IMR-90 (cell line): ENCODE results near the gene GPR21. TPM values are rescaled to one million over a fixed set of nuclear protein-coding genes. Genes with fewer than 3 reads are reported as not detected.
A peak's percentile ranks its signal among the peaks of the same experiment; 100 is the strongest.

Experiments used
- ATAC-seq: fragments of 200-7000 bp; cut with Tn5 transposase; 2 replicates; pipeline ENCODE4 v1.9.1; 2020; ENCODE audit warnings: low read depth, mild to moderate bottlenecking, moderate library complexity
- BruUV-seq: library from RNA; stranded (reverse); fragments of 400-500 nt; replicated peaks from 2 replicates; lab custom pipeline; 2021; lab: Mats Ljungman, UMichigan
- CTCF ChIA-PET: fragments of 300-600 bp; formaldehyde crosslinking; extraction: SDS; loops from one replicate; lab custom pipeline; 2021; ENCODE audit warnings: antibody characterized with exemption; lab: Yijun Ruan, JAX
- POLR2A ChIA-PET: fragments of 300-600 bp; sonication (Branson Sonifier 250); formaldehyde crosslinking; loops from one replicate; lab custom pipeline; 2022; ENCODE audit warnings: antibody characterized with exemption; ENCODE audit not compliant: unreplicated experiment; lab: Charles Lee
- DNase-seq: peaks from one replicate; pipeline ENCODE4 v3.0.0; 2013
- H2AFZ ChIP-seq: replicated peaks from 2 replicates; pipeline ENCODE3; 2013; ENCODE audit warnings: low read length, mild to moderate bottlenecking; ENCODE audit not compliant: poor library complexity
- H2AK5ac ChIP-seq: 2 replicates; pipeline ENCODE4 v1.6.1; 2013; ENCODE audit warnings: low read depth, low read length, inconsistent platforms
- H2AK9ac ChIP-seq: replicated peaks from 2 replicates; pipeline ENCODE3; 2013; ENCODE audit warnings: mild to moderate bottlenecking, low read depth, low read length, moderate library complexity; ENCODE audit not compliant: poor library complexity
- H2BK120ac ChIP-seq: 2 replicates; pipeline ENCODE4 v1.6.1; 2013; ENCODE audit warnings: low read depth, low read length, inconsistent platforms
- H2BK15ac ChIP-seq: 3 replicates; pipeline ENCODE4 v1.6.1; 2013; ENCODE audit warnings: low read depth, low read length, inconsistent platforms
- H2BK20ac ChIP-seq: 2 replicates; pipeline ENCODE4 v1.6.1; 2013; ENCODE audit warnings: low read depth, mild to moderate bottlenecking, inconsistent platforms, low read length, moderate library complexity
- H2BK5ac ChIP-seq: 2 replicates; pipeline ENCODE4 v1.6.1; 2013; ENCODE audit warnings: mild to moderate bottlenecking, low read depth, low read length, inconsistent platforms; ENCODE audit not compliant: poor library complexity, severe bottlenecking
- H3K14ac ChIP-seq: replicated peaks from 2 replicates; pipeline ENCODE4 v1.6.1; 2013; ENCODE audit warnings: low read depth, low read length, inconsistent platforms
- H3K18ac ChIP-seq: 2 replicates; pipeline ENCODE4 v1.6.1; 2013; ENCODE audit warnings: low read depth, low read length, control low read depth
- H3K23ac ChIP-seq: 2 replicates; pipeline ENCODE4 v1.6.1; 2013; ENCODE audit warnings: low read depth, low read length, inconsistent platforms
- H3K27ac ChIP-seq: 2 replicates; pipeline ENCODE4 v1.5.1; 2013; ENCODE audit warnings: mild to moderate bottlenecking, control low read depth, low read length; ENCODE audit not compliant: insufficient read depth
- H3K27me3 ChIP-seq: 2 replicates; pipeline ENCODE4 v1.6.1; 2013; ENCODE audit warnings: low read length; ENCODE audit not compliant: control insufficient read depth, insufficient read depth
- H3K36me3 ChIP-seq: 2 replicates; pipeline ENCODE4 v1.6.1; 2013; ENCODE audit warnings: low read length, mixed read lengths; ENCODE audit not compliant: control insufficient read depth, insufficient read depth
- H3K4ac ChIP-seq: 2 replicates; pipeline ENCODE4 v1.6.1; 2013; ENCODE audit warnings: low read depth, low read length, inconsistent platforms
- H3K4me1 ChIP-seq: 2 replicates; pipeline ENCODE4 v1.6.1; 2013; ENCODE audit warnings: low read length, mixed read lengths; ENCODE audit not compliant: control insufficient read depth, insufficient read depth
- H3K4me2 ChIP-seq: 2 replicates; pipeline ENCODE4 v1.6.1; 2013; ENCODE audit warnings: low read depth, mild to moderate bottlenecking, control low read depth, low read length, moderate library complexity
- H3K4me3 ChIP-seq: 2 replicates; pipeline ENCODE4 v1.5.1; 2013; ENCODE audit warnings: low read depth, mild to moderate bottlenecking, control low read depth, low read length, moderate library complexity; ENCODE audit not compliant: insufficient read depth
- H3K56ac ChIP-seq: 2 replicates; pipeline ENCODE4 v1.6.1; 2013; ENCODE audit warnings: low read length, inconsistent platforms; ENCODE audit not compliant: insufficient read depth; ENCODE audit errors: extremely low read depth
- H3K79me1 ChIP-seq, 2 experiments: 2 replicates each; pipeline ENCODE4 v1.6.1; 2013; ENCODE audit warnings: low read length in 2 of 2, inconsistent platforms in 1 of 2, low read depth in 1 of 2
- H3K9ac ChIP-seq: 2 replicates; pipeline ENCODE4 v1.6.1; 2013; ENCODE audit warnings: low read depth, low read length, control low read depth
- H3K9me1 ChIP-seq: 2 replicates; pipeline ENCODE4 v1.6.1; 2013; ENCODE audit warnings: low read length, inconsistent platforms; ENCODE audit not compliant: insufficient read depth
- H3K9me3 ChIP-seq: 2 replicates; pipeline ENCODE4 v1.6.1; 2013; ENCODE audit warnings: low read length; ENCODE audit not compliant: control insufficient read depth, insufficient read depth
- H4K20me1 ChIP-seq: 2 replicates; pipeline ENCODE4 v1.6.1; 2013; ENCODE audit warnings: low read length, inconsistent platforms; ENCODE audit not compliant: insufficient read depth
- H4K5ac ChIP-seq: 2 replicates; pipeline ENCODE4 v1.6.1; 2013; ENCODE audit warnings: mild to moderate bottlenecking, low read depth, low read length, control low read depth
- H4K8ac ChIP-seq, 2 experiments: 2 replicates each; pipeline ENCODE4 v1.6.1; 2013; ENCODE audit warnings: low read depth in 2 of 2, low read length in 2 of 2, control low read depth in 1 of 2, inconsistent platforms in 1 of 2
- H4K91ac ChIP-seq: 2 replicates; pipeline ENCODE4 v1.6.1; 2013; ENCODE audit warnings: low read depth, low read length, inconsistent platforms; ENCODE audit not compliant: insufficient read depth
- MAFK ChIP-seq: IDR thresholded peaks from 2 replicates; pipeline ENCODE4 v1.6.1; 2012; ENCODE audit warnings: low read depth, low read length, improper control_type of control experiment
- MAZ ChIP-seq: IDR thresholded peaks from 2 replicates; pipeline ENCODE4 v1.6.1; 2012; ENCODE audit warnings: low read depth, mild to moderate bottlenecking, low read length, improper control_type of control experiment, moderate library complexity, borderline replicate concordance
- POLR2A ChIP-seq: IDR thresholded peaks from 2 replicates; pipeline ENCODE4 v1.6.1; 2012; ENCODE audit warnings: mild to moderate bottlenecking, low read depth, low read length
- RCOR1 ChIP-seq: IDR thresholded peaks from 2 replicates; pipeline ENCODE4 v1.6.1; 2012; ENCODE audit warnings: mild to moderate bottlenecking, low read length, improper control_type of control experiment; ENCODE audit not compliant: insufficient replicate concordance
- RFX5 ChIP-seq: IDR thresholded peaks from 2 replicates; pipeline ENCODE4 v1.8.0; 2012; ENCODE audit warnings: low read depth, mild to moderate bottlenecking, low read length, moderate library complexity
- SMC3 ChIP-seq: fragments of 150-350 bp; IDR thresholded peaks from 2 replicates; pipeline ENCODE4 v1.6.1; 2016; ENCODE audit warnings: low read depth, mild to moderate bottlenecking, antibody characterized with exemption, low read length, moderate library complexity
- WGBS, 2 experiments: methylation state at CpG; one replicate each; pipeline versions ENCODE4 v1.1.5 to v1.1.7; 2013; ENCODE audit warnings: missing lambda C conversion rate in 2 of 2; ENCODE audit not compliant: insufficient read length in 1 of 2; ENCODE audit errors: extremely low coverage in 2 of 2; 5-methylcytosine and 5-hydroxymethylcytosine counted together
- dilution Hi-C: fragments of 300-500 bp; cut with HindIII; formaldehyde crosslinking; loops from one replicate; pipeline ENCODE4 v1.14.3; 2018; ENCODE audit warnings: low sequenced_read_pairs; ENCODE audit not compliant: unreplicated experiment
- in situ Hi-C: fragments of 300-500 bp; cut with MboI; formaldehyde crosslinking; loops from 3 replicates; pipeline ENCODE4 v1.14.3; 2019; ENCODE audit warnings: low sequenced_read_pairs, inconsistent platforms, mixed read lengths
- intact Hi-C: fragments of 100-400 bp; cut with micrococcal nuclease; formaldehyde crosslinking; loops from 2 replicates; pipeline ENCODE4 v1.10.0; 2022
- polyA plus RNA-seq, 3 experiments: library from polyadenylated mRNA; depleted of rRNA; stranded (reverse); fragments of >200 nt; gene quantifications; 2 replicates each; pipeline ENCODE4 v1.2.3, GENCODE V29; 2012; ENCODE audit warnings: low replicate concordance in 1 of 3
- total RNA-seq: library from RNA; depleted of rRNA; stranded (reverse); fragments of >200 nt; gene quantifications from 2 replicates; pipeline ENCODE4 v1.2.3, GENCODE V29; 2012
- TF ChIP-seq, protein P1 (sequence below): fragments of 150-350 bp; IDR thresholded peaks from 2 replicates; pipeline ENCODE4 v1.6.1; 2016; ENCODE audit warnings: low read depth, mild to moderate bottlenecking, low read length, moderate library complexity, borderline replicate concordance

Gene GPR21
- total and polyA plus RNA-seq, 2 of the 4 experiments (the other 2 are of a cell fraction) = 0.90 TPM; not detected in 1

DNA sequence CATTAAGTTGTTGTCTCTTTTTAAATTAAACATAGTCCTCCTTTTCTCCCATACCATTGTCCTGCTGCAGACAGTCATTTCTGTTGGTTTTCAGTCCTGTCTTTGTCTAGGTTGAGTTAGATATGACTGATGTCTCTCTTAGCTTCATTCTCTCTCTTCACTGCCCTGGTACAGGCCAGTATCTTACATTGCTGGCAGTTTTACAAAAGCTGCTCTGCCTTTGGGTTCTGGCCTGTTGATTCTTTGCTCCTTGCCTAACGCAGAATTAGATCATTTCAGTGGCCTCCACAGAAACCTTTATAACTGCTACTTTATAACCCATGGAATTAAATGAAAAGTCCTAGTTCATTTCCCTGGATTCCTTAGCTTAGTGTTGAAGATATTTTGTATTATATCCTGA is 33.7 kb downstream of the GPR21 start:
- no peak overlapping the region for H2AK5ac ChIP-seq
- no peak overlapping the region for H3K4me3 ChIP-seq
- no peak overlapping the region for H3K27ac ChIP-seq
- in situ Hi-C loops = no loop called here
- H3K36me3 ChIP-seq = peaks cover 16% of the 10 kb centered on the region
- no peak overlapping the region for H2AFZ ChIP-seq
- no peak overlapping the region; the same call in 1 of the 2 replicates for H3K18ac ChIP-seq
- H3K9ac ChIP-seq = no peak overlapping the region
- BruUV-seq = no TSS peak
- H3K4me1 ChIP-seq = peaks cover 16% of the 10 kb centered on the region
- no peak overlapping the region for H3K23ac ChIP-seq
- H2BK20ac ChIP-seq = peak overlapping the region; percentile 57
- intact Hi-C loops = no loop called here
- H4K91ac ChIP-seq = peak overlapping the region; percentile 61; the same call in 1 of the 2 replicates
- no peak overlapping the region for H2AK9ac ChIP-seq
- no peaks in the 10 kb centered on the region for H3K27me3 ChIP-seq
- ChIA-PET POLR2A (no interaction called here), CTCF (interaction anchor here (1.1 kb wide), 1 partner anchor 31 kb away, joined by 3 read pairs; no protein-coding TSS in a partner anchor)
- H3K4ac ChIP-seq = peak overlapping the region; percentile 71; the same call in 1 of the 2 replicates
- H3K9me3 ChIP-seq = no peaks in the 10 kb centered on the region
- H3K4me2 ChIP-seq = no peak overlapping the region
- peak overlapping the region in 1 of 2 experiments; percentile 30; a peak in 1 of 4 replicates for H4K8ac ChIP-seq
- H3K9me1 ChIP-seq = peaks cover 15% of the 10 kb centered on the region
- TF ChIP-seq RCOR1 (no peak), MAZ (no peak), MAFK (no peak), RFX5 (no peak), POLR2A (no peak), SMC3 (no peak)
- TF ChIP-seq, protein P1, sequence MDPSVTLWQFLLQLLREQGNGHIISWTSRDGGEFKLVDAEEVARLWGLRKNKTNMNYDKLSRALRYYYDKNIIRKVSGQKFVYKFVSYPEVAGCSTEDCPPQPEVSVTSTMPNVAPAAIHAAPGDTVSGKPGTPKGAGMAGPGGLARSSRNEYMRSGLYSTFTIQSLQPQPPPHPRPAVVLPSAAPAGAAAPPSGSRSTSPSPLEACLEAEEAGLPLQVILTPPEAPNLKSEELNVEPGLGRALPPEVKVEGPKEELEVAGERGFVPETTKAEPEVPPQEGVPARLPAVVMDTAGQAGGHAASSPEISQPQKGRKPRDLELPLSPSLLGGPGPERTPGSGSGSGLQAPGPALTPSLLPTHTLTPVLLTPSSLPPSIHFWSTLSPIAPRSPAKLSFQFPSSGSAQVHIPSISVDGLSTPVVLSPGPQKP = no peak
- ATAC-seq (no peak), DNase-seq (no peak)
- H3K14ac ChIP-seq = no peak overlapping the region
- H4K20me1 ChIP-seq = peaks cover 7% of the 10 kb centered on the region; the same call in 1 of the 2 replicates
- peak overlapping the region; percentile 15; the same call in 2 of the 3 replicates for H2BK15ac ChIP-seq
- dilution Hi-C loops = no loop called here
- no CpG with 5 or more reads among the region's 1 CpG for WGBS, 2 experiments
- H3K79me1 ChIP-seq = peaks cover 0 to 17% of the 10 kb centered on the region in 2 experiments; a peak in 2 of 4 replicates
- peak overlapping the region; percentile 36 for H2BK120ac ChIP-seq
- no peak overlapping the region for H3K56ac ChIP-seq
- no peak overlapping the region for H2BK5ac ChIP-seq
- H4K5ac ChIP-seq = 0 out of 2 replicates have a peak overlapping the region, but pooled peaks have one; percentile 35
